Measurements from ENCODE around the gene RAB11FIP3. TPM values are rescaled to one million over a fixed set of nuclear protein-coding genes. Genes with fewer than 3 reads are reported as not detected.
"Not testable (repeated sequence)": the region's sequence is repeated elsewhere in the genome, so short reads cannot be mapped to it uniquely, and the experiment has no call there.

Gene RAB11FIP3
- total RNA-seq, 1 donor from 2014 or later: 6.3 TPM

DNA sequence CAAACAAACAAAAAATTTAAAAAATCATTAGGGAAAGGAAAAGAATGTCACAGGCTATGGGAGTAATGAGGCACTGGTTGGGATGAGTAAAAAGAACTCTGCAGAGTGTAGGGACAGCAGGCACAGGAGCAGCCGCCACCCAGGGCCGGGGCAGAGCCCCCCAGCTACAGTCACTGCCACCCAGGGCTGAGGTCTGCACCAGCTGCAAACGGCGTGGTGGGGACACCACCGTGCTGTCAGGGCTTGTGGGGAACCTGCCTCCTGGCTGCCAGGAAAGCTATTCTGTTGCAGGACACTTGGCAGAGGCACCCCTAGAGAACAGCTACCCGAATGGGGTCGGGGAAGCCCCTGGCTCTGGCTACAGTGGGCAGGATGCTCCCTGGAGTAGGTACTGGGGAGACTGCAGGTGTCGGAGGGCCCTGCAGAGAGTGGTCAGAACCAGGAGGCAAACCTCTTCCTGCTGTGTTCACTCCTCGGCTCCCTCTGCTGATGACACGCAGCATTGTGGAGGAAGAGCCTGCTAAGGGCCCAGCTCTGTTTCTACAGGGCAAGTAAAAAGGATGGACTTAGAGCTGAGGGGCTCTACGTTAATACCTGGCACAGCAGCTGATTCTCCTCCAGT is 69.8 kb downstream of the RAB11FIP3 start:
- peak; percentile 51 for ATAC-seq

DNA sequence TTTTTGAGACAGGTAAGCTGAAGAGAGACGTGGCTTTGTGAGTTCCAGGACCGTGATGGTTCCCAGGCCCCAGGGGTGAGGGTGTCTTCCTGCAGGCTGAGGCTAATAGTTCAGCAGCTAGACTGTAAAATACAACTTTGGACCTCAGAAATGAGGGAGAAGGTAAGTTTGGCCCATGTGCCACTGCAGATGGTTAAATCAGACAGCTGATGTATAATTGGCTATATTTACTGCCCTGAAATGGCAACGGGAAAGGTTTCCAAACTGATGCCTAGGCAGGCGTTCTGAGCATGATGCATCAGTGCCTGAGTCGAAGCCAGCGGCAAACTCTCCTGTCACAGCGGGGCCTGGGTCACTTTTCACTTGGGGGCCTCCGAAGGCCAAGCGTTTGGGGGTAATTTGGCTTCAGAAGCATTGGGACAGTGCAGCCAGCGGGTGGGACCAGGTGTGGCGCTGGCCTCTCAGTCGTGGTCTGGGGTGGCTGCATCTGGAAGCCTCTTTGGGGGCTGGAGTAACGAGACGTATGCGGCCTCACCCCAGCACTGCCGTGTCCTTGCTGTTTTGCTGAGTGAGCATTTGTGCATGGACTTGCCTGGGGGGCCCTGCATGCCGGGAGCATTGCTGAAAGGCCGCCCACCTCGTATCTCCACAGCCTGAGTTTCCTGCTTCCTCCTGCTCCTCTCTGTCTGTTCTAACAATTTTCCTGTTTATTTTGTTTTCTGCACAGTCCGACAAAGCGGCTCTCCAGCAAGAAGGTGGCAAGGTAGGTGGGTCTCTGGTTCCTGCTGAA is 70.8 kb downstream of the RAB11FIP3 start:
- no peak for ATAC-seq

DNA sequence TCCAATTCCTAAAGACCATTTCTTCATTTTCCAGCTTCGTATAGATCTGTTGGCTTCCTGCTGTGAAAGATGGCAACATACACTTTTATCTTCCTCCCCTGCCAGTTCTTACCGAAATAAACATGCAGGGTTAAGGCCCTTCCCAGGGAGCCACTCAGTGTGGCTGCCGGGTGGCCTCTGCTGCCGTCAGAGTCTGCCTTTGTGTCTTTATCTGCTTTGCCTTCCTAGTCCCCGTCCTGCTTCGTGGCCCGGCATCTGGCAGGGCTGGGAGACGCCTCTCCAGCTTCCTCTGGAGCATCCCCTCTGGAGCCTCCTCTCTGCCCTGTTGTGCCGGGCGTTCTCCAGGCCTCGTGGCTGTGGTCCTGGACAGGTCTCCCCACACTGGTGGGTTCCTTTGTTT is 71.8 kb downstream of the RAB11FIP3 start:
- no peak for ATAC-seq

DNA sequence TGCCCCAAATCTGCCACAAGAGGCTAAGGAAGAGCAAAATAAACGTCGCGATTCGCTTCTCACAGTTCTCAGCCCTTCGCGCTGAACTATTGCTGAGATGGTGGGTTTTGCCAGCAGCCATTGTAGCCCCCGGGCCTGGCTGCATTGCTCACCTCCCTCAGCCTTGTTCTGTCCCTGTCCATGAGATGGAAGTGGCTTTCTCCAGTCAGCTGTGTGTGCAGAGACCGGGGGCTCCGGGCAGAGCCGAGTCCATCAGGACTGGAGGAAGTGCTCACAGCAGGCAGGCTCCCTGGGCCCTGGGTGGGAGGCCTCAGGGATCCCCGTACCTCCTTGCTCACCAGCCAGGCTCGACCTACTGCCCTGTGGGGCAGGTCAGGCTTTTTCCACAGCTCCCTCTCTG is 74.5 kb downstream of the RAB11FIP3 start:
- no peak for ATAC-seq

DNA sequence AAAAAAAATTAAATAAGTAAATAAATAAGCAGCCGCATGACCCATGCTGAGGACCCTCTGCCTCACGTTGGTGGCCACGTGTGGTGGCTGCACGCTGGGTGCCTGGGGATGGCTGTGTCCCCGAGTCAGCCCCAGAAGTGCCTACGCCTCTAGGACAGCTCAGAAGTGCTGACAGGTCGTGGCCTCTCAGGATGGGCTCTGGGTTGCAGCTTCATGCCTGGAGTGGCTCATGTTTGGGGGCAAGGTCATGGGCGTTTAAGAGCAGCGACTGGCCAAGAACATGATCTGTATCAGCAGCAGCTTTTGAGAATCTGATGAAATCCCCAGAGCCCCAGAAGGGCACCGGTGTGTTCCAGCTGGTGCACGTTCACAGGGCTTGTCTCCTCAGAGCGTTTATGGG is 75.3 kb downstream of the RAB11FIP3 start:
- no peak for ATAC-seq

DNA sequence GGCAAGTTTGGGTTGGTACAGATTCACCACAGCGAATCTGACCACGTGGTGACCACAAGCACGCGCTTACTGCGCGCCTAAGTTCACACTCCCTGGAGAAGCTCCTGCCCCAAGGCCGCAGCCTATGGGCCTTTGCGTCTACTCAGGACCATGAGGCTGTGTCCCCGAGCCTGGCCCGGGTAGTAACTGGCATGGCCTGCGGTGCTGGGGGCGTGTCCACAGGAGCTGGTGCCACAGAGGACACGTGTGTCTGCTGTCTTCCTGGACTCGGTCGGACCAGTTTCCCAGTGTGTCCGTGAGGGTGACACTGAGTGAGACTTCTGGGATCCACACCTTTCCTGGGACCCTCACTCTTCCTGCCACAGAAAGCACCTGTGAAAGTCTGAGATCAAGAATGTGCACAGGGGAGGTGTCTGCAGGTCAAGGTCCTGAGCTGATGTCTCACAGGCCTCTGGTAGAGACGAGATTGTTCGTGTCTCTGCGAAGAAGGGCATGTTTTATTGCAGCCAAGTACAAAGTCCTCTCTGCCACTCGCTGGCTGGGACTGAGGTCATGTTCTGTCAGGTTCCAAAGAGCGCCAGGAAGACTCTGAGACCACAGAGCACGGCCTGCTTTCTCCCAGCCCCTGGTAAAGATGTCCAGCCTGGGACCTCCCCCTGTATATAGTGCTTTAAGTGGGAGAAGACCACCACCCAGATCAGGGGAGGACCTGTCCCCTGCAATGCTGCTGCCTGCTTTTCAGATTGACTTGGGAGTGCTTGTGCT is 76.9 kb downstream of the RAB11FIP3 start:
- ATAC-seq: peak; percentile 70

DNA sequence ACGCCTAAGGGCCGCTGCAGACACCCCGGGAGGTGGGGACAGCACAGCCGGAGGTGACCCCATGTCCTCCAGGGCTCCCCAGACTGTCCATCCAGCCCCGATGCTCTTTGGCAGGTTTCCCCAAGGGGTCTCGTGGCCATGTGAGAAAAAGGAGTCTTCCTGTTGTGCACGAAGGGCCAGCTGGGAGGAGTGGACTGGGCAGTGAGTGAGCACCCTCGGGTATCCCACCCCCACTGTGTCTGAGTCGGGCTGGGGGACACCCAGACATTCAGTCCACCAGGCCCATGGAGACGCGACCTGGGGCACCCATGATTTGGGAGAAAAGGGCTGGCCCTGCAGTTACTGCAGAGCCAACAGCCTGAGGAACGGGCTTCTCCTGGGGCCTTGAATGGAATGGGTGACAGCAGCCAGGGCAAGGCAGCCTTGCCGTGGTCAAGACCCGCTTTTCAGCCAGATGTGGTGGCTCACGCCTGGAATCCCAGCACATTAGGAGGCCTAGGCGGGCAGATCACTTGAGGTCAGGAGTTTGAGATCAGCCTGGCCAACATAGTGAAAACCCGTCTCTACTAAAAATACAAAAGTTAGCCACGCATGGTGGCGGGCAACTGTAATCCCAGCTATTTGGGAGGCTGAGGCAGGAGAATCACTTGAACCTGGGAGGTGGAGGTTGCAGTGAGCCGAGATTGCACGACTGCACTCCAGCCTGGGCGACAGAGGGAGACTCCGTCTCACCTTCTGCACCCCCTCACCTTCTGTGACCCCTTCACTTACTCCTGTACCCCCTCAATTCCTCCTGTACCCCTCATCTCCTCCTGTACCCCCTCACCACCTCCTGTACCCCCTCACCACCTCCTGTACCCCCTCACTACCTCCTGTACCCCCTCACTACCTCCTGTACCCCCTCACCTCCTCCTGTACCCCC is 78.0 kb downstream of the RAB11FIP3 start:
- peak; percentile 7 for ATAC-seq

DNA sequence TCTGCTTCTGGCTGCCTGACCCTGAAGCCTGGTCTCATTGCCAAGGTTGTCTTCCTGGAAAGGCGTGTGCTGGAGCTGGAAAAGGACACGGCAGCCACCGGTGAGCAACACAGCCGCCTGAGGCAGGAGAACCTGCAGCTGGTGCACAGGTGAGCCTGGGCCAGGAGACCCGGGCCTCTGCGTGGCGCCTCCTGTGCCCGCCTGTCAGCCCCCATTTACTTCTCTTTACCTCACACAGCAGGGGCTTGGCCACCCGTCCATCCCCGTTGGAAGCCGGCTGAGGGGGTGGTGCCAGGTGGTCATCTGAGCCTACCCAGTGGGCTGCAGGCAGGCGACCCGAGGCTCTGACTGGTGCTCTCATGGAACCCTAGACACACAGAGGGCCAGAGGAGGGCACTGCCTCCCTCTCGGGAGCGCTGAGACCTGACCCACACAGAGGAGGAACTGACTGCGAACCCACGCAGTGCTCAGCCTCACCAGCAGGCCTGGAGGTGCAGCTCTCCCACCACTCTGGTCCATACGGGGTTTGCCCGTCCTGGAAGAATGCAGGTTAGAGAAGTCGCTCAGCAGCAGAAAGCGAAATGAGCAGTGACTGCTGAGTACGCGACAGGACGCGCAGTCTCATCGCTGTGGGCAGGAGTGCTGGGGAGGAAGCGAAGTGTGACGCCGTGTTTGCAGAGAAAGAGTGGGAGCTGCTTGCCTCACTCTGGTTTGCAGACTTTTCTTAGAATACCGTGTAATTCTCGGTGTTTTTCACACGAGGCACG is 80.2 kb downstream of the RAB11FIP3 start:
- no peak for ATAC-seq

DNA sequence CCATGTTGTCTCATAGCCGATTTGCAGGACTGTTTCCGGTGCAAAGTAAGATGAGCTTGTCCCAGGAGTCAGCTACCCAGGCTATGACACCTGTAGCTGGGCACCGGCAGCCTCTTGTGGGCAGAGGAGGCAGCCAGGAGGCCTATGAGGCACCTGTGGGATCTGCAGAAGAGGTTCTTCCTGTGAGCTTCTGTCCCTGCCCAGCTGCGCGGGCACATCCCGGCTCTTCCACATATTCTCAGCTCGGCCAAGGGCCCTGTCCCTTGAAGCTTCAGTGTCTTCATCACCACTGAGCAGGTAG is 80.7 kb downstream of the RAB11FIP3 start:
- ATAC-seq: no peak

DNA sequence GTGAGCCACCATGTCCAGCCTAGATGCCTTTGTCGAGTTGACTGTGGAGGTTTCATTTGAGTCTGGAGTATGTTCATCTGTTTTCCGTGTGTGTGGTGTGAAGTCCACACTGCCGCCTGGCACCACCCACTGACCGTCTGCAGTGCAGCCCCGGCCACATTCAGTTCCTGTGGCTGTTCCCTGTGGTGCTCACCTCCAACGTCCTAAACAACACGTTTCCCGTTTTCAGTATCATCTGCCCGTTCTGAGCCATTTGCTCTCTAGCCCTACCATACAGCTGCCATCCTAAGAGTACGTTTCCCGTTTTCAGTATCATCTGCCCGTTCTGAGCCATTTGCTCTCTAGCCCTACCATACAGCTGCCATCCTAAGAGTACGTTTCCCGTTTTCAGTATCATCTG is 82.1 kb downstream of the RAB11FIP3 start:
- ATAC-seq: not testable (repeated sequence)

DNA sequence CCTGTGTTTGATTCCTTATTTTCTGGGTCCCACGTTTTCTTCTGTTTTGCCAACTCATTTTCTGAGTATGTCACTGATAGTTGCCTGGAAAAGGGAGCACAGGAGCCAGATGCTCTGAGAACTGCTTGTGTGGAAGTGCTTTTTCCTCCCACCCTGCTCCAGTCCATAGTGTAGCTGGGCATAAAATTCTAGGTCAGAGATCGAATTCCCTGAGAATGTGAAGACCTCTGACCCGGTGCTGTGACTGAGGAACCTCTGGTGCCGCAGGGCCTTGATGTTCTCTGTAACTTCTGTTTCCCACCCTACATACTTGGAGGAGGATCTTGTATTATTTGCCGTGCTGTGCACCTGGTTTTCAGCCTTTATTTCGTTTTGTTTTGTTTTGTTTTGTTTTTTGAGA is 82.5 kb downstream of the RAB11FIP3 start:
- no peak for ATAC-seq

DNA sequence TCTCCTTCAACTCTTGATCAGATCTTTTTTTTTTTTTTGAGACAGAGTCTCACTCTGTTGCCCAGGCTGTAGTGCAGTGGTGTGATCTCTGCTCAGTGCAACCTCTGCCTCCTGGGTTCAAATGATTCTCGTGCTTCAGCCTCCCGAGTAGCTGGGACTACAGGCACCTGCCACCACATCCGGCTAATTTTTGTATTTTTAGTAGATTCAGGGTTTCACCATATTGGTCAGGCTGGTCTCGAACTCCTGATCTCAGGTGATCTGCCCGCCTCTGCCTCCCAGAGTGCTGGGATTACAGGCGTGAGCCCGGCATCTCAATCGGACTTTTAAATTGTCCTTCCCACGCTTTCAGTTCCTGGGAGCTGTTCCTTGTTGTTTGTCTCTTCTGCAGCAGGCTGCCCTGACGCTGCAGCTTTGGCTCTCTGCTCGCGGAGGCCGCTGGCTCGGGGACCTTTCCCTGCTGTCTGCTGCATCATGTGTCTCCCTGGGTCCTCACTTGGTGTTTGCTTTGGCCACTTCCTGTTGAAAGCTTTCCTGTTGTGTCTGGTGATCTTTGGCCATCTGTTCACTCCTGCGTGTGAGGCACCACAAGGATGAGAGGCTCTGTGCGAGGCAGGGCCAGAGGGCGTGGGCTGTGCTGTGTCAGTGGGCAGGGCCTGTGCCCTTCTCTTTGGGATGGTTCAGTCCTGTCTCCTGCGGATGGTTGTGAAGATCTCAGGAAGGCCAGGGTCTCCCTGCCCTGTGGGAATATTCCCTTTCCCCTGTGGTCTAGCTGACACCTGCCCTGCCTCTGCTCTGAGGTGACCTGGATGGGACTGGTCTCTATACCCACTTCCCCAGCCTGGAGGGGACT is 83.7 kb downstream of the RAB11FIP3 start:
- peak; percentile 18 for ATAC-seq

DNA sequence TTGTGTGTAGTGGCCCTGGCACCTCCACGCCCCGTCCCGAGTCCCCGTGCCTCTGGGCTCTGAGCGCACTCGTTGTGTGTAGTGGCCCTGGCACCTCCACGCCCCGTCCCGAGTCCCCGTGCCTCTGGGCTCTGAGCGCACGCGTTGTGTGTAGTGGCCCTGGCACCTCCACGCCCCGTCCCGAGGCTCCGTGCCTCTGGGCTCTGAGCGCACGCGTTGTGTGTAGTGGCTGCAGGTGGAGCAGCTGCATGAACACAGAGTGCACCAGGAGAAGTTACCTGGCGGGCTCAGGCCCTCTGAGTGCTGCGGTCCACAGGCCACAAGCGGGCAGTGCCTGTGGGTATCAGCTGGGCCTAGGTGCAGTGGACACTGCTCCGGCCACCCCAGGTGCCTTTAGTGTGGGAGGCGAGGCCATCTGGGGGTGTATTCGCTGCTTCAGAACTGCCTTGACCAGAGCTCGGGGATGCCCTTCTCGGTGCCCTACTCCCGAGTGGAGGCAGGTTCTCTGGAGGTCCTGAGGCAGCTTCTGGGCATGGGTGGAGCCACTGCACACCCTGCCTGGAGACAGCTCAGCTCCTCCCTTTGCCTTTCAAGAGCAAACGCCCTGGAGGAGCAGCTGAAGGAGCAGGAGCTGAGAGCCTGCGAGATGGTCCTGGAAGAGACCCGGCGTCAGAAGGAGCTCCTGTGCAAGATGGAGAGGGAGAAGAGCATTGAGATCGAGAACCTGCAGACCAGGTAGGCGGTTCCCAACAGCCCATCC is 84.8 kb downstream of the RAB11FIP3 start:
- ATAC-seq: no peak

DNA sequence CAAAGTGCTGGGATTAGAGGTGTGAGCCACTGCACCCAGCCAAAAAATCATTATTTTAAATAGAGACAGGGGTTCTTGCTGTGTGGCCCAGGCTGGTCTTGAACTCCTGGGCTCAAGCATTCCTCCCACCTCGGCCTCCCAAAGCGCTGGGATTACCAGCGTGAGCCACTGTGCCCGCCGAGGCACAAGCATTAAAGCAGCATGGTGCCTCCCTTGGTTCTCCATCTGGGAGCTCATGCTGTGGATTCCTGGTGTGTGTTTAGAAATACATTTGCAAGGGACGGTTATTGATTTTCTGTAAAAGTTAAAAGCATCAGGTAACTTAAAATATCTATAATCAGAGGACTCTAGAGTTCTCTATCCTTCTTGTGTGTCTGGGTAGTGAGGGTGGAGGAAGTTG is 87.4 kb downstream of the RAB11FIP3 start:
- ATAC-seq: no peak

DNA sequence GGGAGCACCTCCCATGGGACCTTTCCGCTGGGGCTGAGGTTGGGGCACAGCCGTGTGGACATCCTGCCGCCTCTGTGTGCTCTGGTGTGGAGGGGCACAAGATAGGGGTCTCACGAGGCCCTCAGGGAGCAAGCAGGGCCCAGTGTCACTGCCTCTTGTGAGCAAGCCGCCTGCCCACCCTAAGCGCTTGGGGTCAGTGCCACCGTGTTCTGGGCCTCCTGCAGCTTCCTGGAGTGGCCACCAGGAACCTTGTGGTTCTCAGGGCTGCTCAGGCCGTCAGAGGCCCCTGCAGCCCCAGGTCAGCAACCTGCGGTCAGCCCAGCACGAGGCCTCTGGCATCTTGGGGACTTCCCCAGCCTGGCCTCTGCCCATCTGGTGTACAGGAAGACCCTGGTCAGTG is 88.5 kb downstream of the RAB11FIP3 start:
- no peak for ATAC-seq

DNA sequence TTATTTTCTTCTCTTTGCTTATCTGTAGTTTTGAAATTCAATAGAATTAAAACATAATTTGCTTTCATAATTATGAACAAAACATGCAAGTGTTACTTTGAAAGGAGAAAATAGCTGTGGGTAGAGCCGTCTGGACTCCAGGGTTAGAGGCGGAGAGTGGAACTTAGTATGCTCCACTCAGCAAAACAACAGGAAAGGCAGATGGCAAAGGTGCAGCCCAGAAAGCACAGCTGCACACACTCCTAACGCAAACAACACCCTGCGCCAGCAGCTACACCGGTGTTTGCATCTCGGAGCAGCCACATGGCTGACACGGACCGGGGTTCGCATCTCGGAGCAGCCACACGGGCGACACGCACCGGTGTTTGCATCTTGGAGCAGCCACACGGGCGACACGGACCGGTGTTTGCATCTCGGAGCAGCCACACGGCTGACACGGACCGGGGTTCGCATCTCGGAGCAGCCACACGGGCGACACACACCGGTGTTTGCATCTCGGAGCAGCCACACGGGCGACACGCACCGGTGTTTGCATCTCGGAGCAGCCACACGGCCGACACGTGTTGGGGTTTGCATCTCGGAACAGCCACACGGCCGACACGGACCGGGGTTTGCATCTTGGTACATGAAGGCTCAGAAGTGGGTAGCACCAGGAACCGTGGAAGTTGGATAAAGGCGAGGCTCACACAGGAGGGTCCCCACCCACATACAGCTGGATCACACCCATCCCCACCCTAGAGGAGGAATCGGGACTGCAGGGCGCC is 89.9 kb downstream of the RAB11FIP3 start:
- no peak for ATAC-seq

DNA sequence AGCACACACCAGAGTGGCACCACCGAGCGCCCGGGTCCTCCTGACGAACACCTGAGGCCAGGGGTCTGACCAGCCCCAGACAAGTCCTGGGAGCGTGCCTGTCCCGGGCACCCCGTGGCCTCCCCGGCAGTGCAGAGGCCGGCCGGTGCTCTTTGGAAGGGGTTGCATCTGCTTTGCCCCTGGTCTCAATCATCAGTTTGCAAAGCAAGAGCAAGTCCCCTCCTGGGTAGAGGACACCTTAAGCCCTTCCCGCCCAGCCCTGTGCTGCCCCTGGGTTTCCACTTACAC is 90.4 kb downstream of the RAB11FIP3 start:
- no peak for ATAC-seq

DNA sequence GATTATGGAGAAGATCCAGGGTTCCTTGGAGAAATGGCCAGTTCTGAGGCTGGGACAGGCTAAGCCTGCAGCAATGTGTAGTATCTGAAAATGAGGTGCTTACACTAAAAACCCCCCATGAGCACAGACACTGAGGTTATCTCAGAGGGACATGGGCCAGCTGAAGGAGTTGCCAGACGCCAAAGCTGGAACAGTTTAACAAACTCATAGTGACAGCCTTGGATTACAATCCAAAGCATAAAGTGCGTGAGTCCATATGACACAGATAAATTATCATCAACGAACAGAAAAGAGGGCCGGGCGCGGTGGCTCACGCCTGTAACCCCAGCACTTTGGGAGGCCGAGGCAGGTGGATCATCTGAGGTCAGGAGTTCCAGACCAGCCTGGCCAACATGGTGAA is 90.9 kb downstream of the RAB11FIP3 start:
- no peak for ATAC-seq

DNA sequence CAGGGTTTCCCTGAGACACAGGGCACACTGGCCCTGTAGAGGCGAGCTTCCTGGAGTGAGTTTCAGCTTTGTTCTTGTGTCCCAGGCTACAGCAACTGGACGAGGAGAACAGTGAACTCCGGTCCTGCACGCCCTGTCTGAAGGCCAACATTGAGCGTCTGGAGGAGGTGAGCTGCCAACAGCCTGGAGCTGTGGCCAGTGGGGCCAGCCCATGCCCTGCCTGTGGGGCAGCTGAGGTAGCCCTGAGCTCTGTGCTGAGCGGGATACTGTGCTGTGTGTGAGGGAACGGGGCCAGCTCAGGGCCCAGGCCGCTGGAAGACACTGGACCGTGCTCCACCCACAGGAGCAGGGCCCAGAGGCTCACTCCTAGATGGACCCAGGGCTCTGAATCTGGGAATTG is 93.4 kb downstream of the RAB11FIP3 start:
- ATAC-seq: no peak

DNA sequence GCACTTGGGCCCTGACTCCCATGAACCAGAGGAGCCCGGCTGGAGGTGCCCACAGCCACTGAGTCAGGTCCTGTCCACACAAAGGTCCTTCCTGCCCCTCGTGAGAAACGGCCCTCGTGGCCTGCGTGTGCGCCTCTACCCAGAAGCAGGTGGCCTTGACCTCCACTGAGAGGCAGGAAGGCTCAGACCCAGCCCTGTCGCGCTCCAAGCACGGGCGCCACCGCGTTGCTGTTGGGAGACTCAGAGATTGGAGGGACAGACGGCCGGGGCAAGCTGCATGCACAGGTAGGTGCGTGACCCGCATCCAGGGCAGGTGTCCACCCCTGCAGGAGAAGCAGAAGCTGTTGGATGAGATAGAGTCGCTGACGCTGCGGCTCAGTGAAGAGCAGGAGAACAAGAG is 94.0 kb downstream of the RAB11FIP3 start:
- ATAC-seq: no peak
